ENCODE data around the gene HBQ1.
A peak's percentile ranks its signal among the peaks of the same experiment; 100 is the strongest.

The HBQ1 gene

GRCh38 chr16:180101-180675 is at the start of gene HBQ1:
TSS of gene HBQ1 (plus strand) at chr16:180459. CDS start at chr16:180487, 28 bp downstream.
- no peak for TF ChIP-seq CTCF (IDR thresholded peaks at IDR 0.05; ENCODE audit: insufficient read depth, low read depth, low read length, missing control alignments)
- peak within 1 kb of the TSS; percentile 35 for H3K4me3 ChIP-seq (ENCODE audit: low read length)
- DNase-seq (ENCODE audit: low read depth), result peak; percentile 33

- no peak for DNase-seq (ENCODE audit: low read depth)
- no peak for TF ChIP-seq CTCF (IDR thresholded peaks at IDR 0.05; ENCODE audit: insufficient read depth, low read depth, low read length, missing control alignments)
- no peak overlapping the region for H3K4me3 ChIP-seq (ENCODE audit: low read length)
Measured at GRCh38 chr16:130533-131173, 49.6 kb upstream of the HBQ1 start.

- no peak overlapping the region for H3K4me3 ChIP-seq (ENCODE audit: low read length)
- no peak for DNase-seq (ENCODE audit: low read depth)
- TF ChIP-seq CTCF (IDR thresholded peaks at IDR 0.05; ENCODE audit: insufficient read depth, low read depth, low read length, missing control alignments), result no peak
Measured at GRCh38 chr16:132120-132519, 48.1 kb upstream of the HBQ1 start.

GRCh38 chr16:133716-134115 is 46.5 kb upstream of the HBQ1 start:
- TF ChIP-seq CTCF (IDR thresholded peaks at IDR 0.05; ENCODE audit: insufficient read depth, low read depth, low read length, missing control alignments), result no peak
- DNase-seq (ENCODE audit: low read depth), result no peak
- H3K4me3 ChIP-seq (ENCODE audit: low read length), result no peak overlapping the region

- no peak for TF ChIP-seq CTCF (IDR thresholded peaks at IDR 0.05; ENCODE audit: insufficient read depth, low read depth, low read length, missing control alignments)
- no peak for DNase-seq (ENCODE audit: low read depth)
- H3K4me3 ChIP-seq (ENCODE audit: low read length), result peak overlapping the region; percentile 64
Measured at GRCh38 chr16:138049-138417, 42.2 kb upstream of the HBQ1 start.

- H3K4me3 ChIP-seq (ENCODE audit: low read length), result no peak overlapping the region
- no peak for TF ChIP-seq CTCF (IDR thresholded peaks at IDR 0.05; ENCODE audit: insufficient read depth, low read depth, low read length, missing control alignments)
- no peak for DNase-seq (ENCODE audit: low read depth)
Measured at GRCh38 chr16:140175-140857, 39.9 kb upstream of the HBQ1 start.
